ENCODE data around the gene ABTB2. TPM values are rescaled to one million over a fixed set of nuclear protein-coding genes. Genes with fewer than 3 reads are reported as not detected.

Gene ABTB2
- total RNA-seq, 4 donors from 2014 or later, result 5.4 to 15.6 (median 12.8) TPM

GRCh38 chr11:34261095-34261494 is 96.7 kb downstream of the ABTB2 start:
- no peak for DNase-seq (ENCODE audit: low spot score in 2 of 2)
- no peaks in the 10 kb centered on the region for H3K27me3 ChIP-seq
- no peaks in the 10 kb centered on the region for H3K9me3 ChIP-seq
- 100% methylated on average over 2 of the region's 2 CpGs for WGBS
- TF ChIP-seq EP300 (IDR thresholded peaks at IDR 0.05), result no peak
- TF ChIP-seq POLR2AphosphoS5 (IDR thresholded peaks at IDR 0.05), result no peak
- TF ChIP-seq CTCF (IDR thresholded peaks at IDR 0.05), result no peak
- no peak for TF ChIP-seq POLR2A (IDR thresholded peaks at IDR 0.05)
- no peaks in the 10 kb centered on the region for H3K36me3 ChIP-seq
- H3K27ac ChIP-seq, result no peak overlapping the region
- H3K4me3 ChIP-seq, result no peak overlapping the region
- peaks cover 28% of the 10 kb centered on the region for H3K4me1 ChIP-seq

GRCh38 chr11:34260072-34260575 is 97.7 kb downstream of the ABTB2 start:
- 93% methylated on average over 10 of the region's 10 CpGs for WGBS
- TF ChIP-seq EP300 (IDR thresholded peaks at IDR 0.05) (no peak), POLR2AphosphoS5 (IDR thresholded peaks at IDR 0.05) (no peak), POLR2A (IDR thresholded peaks at IDR 0.05) (no peak), CTCF (IDR thresholded peaks at IDR 0.05) (no peak)
- H3K4me3 ChIP-seq, result no peak overlapping the region

GRCh38 chr11:34259087-34259486 is 98.7 kb downstream of the ABTB2 start:
- H3K36me3 ChIP-seq, result no peaks in the 10 kb centered on the region
- no peaks in the 10 kb centered on the region for H3K9me3 ChIP-seq
- 86% methylated on average over 3 of the region's 3 CpGs for WGBS
- no peak overlapping the region for H3K27ac ChIP-seq
- no peaks in the 10 kb centered on the region for H3K27me3 ChIP-seq
- H3K4me1 ChIP-seq, result peaks cover 22% of the 10 kb centered on the region
- H3K4me3 ChIP-seq, result no peak overlapping the region
- DNase-seq (ENCODE audit: low spot score in 2 of 2), result no peak
- TF ChIP-seq CTCF (IDR thresholded peaks at IDR 0.05), result no peak
- TF ChIP-seq POLR2A (IDR thresholded peaks at IDR 0.05), result no peak
- TF ChIP-seq EP300 (IDR thresholded peaks at IDR 0.05), result no peak
- TF ChIP-seq POLR2AphosphoS5 (IDR thresholded peaks at IDR 0.05), result no peak

More at GRCh38 chr11:34260072-34260575, 97.7 kb downstream of the ABTB2 start:
- H3K27ac ChIP-seq, result no peak overlapping the region
- H3K4me1 ChIP-seq, result peaks cover 22% of the 10 kb centered on the region
- H3K36me3 ChIP-seq, result no peaks in the 10 kb centered on the region
- H3K27me3 ChIP-seq, result no peaks in the 10 kb centered on the region
- H3K9me3 ChIP-seq, result no peaks in the 10 kb centered on the region
- no peak for DNase-seq (ENCODE audit: low spot score in 2 of 2)

GRCh38 chr11:34256626-34257025 is 101.2 kb downstream of the ABTB2 start:
- no peak for DNase-seq (ENCODE audit: low spot score in 2 of 2)
- Histone ChIP-seq H3K4me3 (no peak overlapping the region), H3K4me1 (peaks cover 11% of the 10 kb centered on the region), H3K27ac (no peak overlapping the region), H3K36me3 (no peaks in the 10 kb centered on the region), H3K27me3 (no peaks in the 10 kb centered on the region), H3K9me3 (no peaks in the 10 kb centered on the region)
- 90% methylated on average over 6 of the region's 6 CpGs for WGBS
- TF ChIP-seq CTCF (IDR thresholded peaks at IDR 0.05) (no peak), POLR2AphosphoS5 (IDR thresholded peaks at IDR 0.05) (no peak), EP300 (IDR thresholded peaks at IDR 0.05) (no peak), POLR2A (IDR thresholded peaks at IDR 0.05) (no peak)

GRCh38 chr11:34256150-34256549 is 101.7 kb downstream of the ABTB2 start:
- H3K4me1 ChIP-seq, result peaks cover 16% of the 10 kb centered on the region
- H3K36me3 ChIP-seq, result no peaks in the 10 kb centered on the region
- no peak overlapping the region for H3K4me3 ChIP-seq
- H3K27me3 ChIP-seq, result no peaks in the 10 kb centered on the region
- H3K27ac ChIP-seq, result no peak overlapping the region
- DNase-seq (ENCODE audit: low spot score in 2 of 2), result no peak
- WGBS, result 83% methylated on average over 6 of the region's 6 CpGs
- no peaks in the 10 kb centered on the region for H3K9me3 ChIP-seq
- no peak for TF ChIP-seq POLR2A (IDR thresholded peaks at IDR 0.05)
- no peak for TF ChIP-seq CTCF (IDR thresholded peaks at IDR 0.05)
- no peak for TF ChIP-seq EP300 (IDR thresholded peaks at IDR 0.05)
- no peak for TF ChIP-seq POLR2AphosphoS5 (IDR thresholded peaks at IDR 0.05)
